H1 (cell line): ENCODE data around the gene TMCC3. TPM values are rescaled to one million over a fixed set of nuclear protein-coding genes. Genes with fewer than 3 reads are reported as not detected.

Experiments
- POU5F1 ChIP-seq: IDR thresholded peaks from 2 replicates; pipeline ENCODE4 v1.6.1; 2011; ENCODE audit warnings: low read depth, mild to moderate bottlenecking, low read length, moderate library complexity
- polyA plus RNA-seq, 7 experiments: library from polyadenylated mRNA; depleted of rRNA in 3 of 7; stranded (reverse) in 5 of 7; unstranded in 2 of 7; fragments of >200 nt in 5 of 7; fragments of 200-250 nt in 2 of 7; gene quantifications; 1 replicate in 5 of 7; 2 replicates in 1 of 7; 4 replicates in 1 of 7; pipeline versions ENCODE4 v1.2.1 to v1.2.3, GENCODE V29; 2011 to 2013; ENCODE audit warnings: missing spikeins in 2 of 7, mixed read lengths in 2 of 7
- total RNA-seq: library from RNA; stranded (reverse); fragmentation: NEBNext Ultra II Directional; extraction: Animal tissue kit (Norgen Biotek cat#: 25700); gene quantifications from 2 replicates; pipeline ENCODE4 v1.2.1, GENCODE V29; 2021
- TF ChIP-seq, protein P1 (sequence below), 3 experiments: IDR thresholded peaks; 1 replicate in 2 of 3; 2 replicates in 1 of 3; pipeline versions ENCODE4 v1.5.1 to v1.6.1; 2011; ENCODE audit warnings: low read length in 3 of 3, mild to moderate bottlenecking in 3 of 3, inconsistent platforms in 2 of 3, low read depth in 1 of 3, moderate library complexity in 1 of 3; ENCODE audit not compliant: insufficient read depth in 1 of 3; ENCODE audit errors: control extremely low read depth in 1 of 3

TMCC3 gene
- total and polyA plus RNA-seq, 2 of the 8 experiments (the other 6 are each of a cell fraction or from before 2014, with no cell fraction given): 1.7 to 4.1 TPM

DNA sequence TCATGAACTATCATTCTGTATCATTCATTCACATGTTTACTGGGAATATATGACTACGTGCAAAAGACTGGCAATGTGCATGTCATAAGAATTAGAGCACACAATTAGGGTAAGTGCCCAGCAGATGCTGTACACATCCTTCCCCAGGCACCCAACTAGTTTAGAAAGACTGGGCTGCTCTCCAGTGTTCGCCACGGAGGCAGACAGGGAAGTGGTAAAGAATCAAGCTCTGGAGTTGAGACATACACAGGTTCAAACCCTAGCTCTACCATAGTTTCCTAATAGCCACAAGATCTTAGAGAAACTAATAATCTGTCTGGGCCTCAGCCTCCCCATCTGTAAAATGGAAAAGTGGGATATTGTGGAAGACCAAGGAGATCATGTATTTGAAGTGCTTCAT lies 6.8 kb downstream of the TMCC3 start (continued):
- TF ChIP-seq, protein P1, sequence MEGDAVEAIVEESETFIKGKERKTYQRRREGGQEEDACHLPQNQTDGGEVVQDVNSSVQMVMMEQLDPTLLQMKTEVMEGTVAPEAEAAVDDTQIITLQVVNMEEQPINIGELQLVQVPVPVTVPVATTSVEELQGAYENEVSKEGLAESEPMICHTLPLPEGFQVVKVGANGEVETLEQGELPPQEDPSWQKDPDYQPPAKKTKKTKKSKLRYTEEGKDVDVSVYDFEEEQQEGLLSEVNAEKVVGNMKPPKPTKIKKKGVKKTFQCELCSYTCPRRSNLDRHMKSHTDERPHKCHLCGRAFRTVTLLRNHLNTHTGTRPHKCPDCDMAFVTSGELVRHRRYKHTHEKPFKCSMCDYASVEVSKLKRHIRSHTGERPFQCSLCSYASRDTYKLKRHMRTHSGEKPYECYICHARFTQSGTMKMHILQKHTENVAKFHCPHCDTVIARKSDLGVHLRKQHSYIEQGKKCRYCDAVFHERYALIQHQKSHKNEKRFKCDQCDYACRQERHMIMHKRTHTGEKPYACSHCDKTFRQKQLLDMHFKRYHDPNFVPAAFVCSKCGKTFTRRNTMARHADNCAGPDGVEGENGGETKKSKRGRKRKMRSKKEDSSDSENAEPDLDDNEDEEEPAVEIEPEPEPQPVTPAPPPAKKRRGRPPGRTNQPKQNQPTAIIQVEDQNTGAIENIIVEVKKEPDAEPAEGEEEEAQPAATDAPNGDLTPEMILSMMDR (IDR thresholded peaks at IDR 0.05; ENCODE audit: control extremely low read depth in 1 of 3, insufficient read depth in 1 of 3, low read depth in 1 of 3, low read length in 3 of 3): no peak
- no peak for TF ChIP-seq POU5F1
- TF ChIP-seq, all 59 proteins: peak for 0
